ENCODE data around the gene SPINK5.

The SPINK5 gene

DNA sequence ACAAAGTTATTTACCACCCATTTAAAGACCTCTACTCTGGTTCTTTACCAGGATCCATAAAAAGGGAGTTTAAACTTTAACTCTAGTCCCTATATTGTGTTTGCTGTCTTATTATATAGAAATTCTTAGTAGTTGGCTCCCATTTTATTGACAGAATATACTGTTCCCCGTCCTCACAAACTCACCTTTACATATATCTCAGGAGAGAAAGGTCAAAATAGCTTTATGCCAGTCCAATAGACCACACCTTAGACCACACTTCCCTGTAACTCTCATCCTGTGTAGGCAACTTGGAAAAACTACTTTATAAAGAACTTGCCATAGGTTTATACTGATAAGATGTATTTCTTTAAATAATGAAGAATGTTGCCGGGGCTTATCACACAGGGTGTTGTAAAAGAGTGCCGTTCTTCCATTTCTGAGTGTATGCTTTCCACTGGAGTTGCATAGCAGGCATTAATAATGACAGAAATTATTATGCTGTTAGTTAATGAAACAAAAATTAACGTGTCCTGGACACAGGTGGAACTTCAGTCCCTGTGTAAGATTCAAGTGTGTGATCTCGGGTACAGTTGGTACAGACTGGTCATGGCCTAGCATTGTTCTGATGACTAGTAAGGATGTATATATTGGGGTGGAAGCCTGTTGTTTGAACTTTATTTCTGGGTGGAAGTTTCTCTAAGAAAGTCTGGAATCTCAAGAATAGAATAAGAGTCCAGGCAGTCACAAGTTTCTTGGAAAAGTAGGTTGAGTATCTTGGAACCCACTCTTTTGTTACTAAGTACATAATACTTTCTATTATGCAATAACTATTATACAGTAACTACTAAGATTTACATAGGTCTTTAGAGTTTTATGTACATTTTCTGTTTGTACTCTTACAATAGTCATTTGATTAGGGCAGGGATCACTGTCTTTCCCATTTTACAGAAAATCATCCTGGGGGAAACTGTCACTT, 71.6 kb downstream of the SPINK5 start:
- no peaks in the 10 kb centered on the region for H3K9me3 Mint-ChIP-seq
- no peak overlapping the region for H3K27ac Mint-ChIP-seq
- no peaks in the 10 kb centered on the region for H3K27me3 Mint-ChIP-seq
- H3K36me3 Mint-ChIP-seq (ENCODE audit: low read depth) = no peaks in the 10 kb centered on the region
- H3K4me3 Mint-ChIP-seq = no peak overlapping the region
- intact Hi-C loops (cut with micrococcal nuclease) = no loop called here
- H3K4me1 Mint-ChIP-seq (ENCODE audit: low read depth) = no peaks in the 10 kb centered on the region

DNA sequence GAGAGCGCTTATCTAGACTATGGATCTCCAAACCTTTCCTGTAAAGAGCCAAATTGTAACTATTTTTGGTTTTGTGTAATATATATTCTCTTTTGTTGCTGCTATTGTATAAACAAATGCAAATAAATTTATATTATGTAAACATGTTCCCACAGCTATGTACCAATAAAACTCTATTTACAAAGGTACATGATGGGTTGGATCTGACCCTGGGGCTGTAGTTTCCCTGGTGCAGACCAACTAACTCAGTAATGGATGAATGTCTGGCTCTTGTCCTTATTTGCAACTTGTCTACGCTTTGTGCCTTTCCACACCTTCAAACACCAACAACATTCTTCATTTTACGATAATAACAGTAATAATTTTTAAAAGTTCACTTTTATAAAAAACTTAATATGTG, 77.1 kb downstream of the SPINK5 start:
- no peaks in the 10 kb centered on the region for H3K27me3 Mint-ChIP-seq
- intact Hi-C loops (cut with micrococcal nuclease) = no loop called here
- no peaks in the 10 kb centered on the region for H3K4me1 Mint-ChIP-seq (ENCODE audit: low read depth)
- no peak overlapping the region for H3K4me3 Mint-ChIP-seq
- H3K27ac Mint-ChIP-seq = no peak overlapping the region
- H3K36me3 Mint-ChIP-seq (ENCODE audit: low read depth) = no peaks in the 10 kb centered on the region
- no peaks in the 10 kb centered on the region for H3K9me3 Mint-ChIP-seq

- Mint-ChIP-seq H3K4me1 (ENCODE audit: low read depth) (no peaks in the 10 kb centered on the region), H3K4me3 (no peak overlapping the region), H3K9me3 (no peaks in the 10 kb centered on the region), H3K36me3 (ENCODE audit: low read depth) (no peaks in the 10 kb centered on the region), H3K27me3 (no peaks in the 10 kb centered on the region), H3K27ac (no peak overlapping the region)
- intact Hi-C loops (cut with micrococcal nuclease) = no loop called here
Observed at GRCh38 chr5:148141645-148142044, 77.9 kb downstream of the SPINK5 start.

DNA sequence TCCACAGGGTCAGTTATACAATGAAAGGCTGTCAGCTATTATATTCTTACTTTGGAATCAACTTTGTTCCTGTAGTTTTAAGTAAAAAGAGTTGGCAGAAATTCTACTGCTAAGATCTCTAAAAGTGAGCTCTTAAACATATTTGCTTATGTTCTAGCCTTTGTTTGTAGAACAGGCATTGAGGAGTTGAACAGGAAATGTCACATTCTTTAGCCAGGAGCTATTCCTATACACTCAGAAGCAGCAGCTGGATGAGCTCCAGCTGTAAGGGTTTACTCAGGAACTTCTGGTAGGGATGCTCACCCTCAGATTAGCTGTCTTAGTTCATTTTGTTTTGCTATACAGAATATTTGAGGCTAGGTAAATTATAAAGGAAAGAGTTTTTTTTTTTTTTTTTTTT, 82.1 kb downstream of the SPINK5 start:
- Mint-ChIP-seq H3K9me3 (no peaks in the 10 kb centered on the region), H3K4me3 (no peak overlapping the region), H3K36me3 (ENCODE audit: low read depth) (no peaks in the 10 kb centered on the region), H3K27ac (no peak overlapping the region), H3K27me3 (no peaks in the 10 kb centered on the region), H3K4me1 (ENCODE audit: low read depth) (no peaks in the 10 kb centered on the region)
- intact Hi-C loops (cut with micrococcal nuclease) = no loop called here

DNA sequence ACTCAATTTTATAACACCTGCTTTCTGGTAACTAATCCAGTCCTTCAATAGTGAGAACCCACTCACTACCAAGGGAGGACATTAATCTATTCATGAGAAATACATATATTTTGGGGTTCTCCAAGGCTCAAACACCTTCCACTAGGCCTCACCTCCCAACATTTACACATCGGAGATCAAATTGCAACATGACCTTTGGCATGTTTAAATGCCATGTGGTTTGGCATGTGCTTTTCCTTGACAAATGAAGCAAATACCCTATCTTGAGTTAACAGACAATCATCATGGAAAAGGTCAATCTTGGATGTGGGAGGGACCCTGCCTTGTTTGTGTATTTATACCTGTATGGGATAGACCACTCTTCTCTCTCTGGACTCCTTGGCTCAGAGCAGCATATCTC, 82.7 kb downstream of the SPINK5 start:
- H3K27ac Mint-ChIP-seq = no peak overlapping the region
- no peaks in the 10 kb centered on the region for H3K4me1 Mint-ChIP-seq (ENCODE audit: low read depth)
- no peaks in the 10 kb centered on the region for H3K9me3 Mint-ChIP-seq
- no peaks in the 10 kb centered on the region for H3K27me3 Mint-ChIP-seq
- intact Hi-C loops (cut with micrococcal nuclease) = no loop called here
- H3K36me3 Mint-ChIP-seq (ENCODE audit: low read depth) = no peaks in the 10 kb centered on the region
- no peak overlapping the region for H3K4me3 Mint-ChIP-seq

- no peaks in the 10 kb centered on the region for H3K36me3 Mint-ChIP-seq (ENCODE audit: low read depth)
- H3K27me3 Mint-ChIP-seq = no peaks in the 10 kb centered on the region
- H3K27ac Mint-ChIP-seq = no peak overlapping the region
- H3K4me1 Mint-ChIP-seq (ENCODE audit: low read depth) = no peaks in the 10 kb centered on the region
- H3K4me3 Mint-ChIP-seq = no peak overlapping the region
- intact Hi-C loops (cut with micrococcal nuclease) = no loop called here
- no peaks in the 10 kb centered on the region for H3K9me3 Mint-ChIP-seq
Observed at GRCh38 chr5:148147415-148147814, 83.6 kb downstream of the SPINK5 start.

GRCh38 chr5:148151872-148152271, 88.1 kb downstream of the SPINK5 start:
- no peak overlapping the region for H3K4me3 Mint-ChIP-seq
- intact Hi-C loops (cut with micrococcal nuclease) = no loop called here
- H3K27ac Mint-ChIP-seq = no peak overlapping the region
- no peaks in the 10 kb centered on the region for H3K36me3 Mint-ChIP-seq (ENCODE audit: low read depth)
- H3K9me3 Mint-ChIP-seq = no peaks in the 10 kb centered on the region
- H3K4me1 Mint-ChIP-seq (ENCODE audit: low read depth) = no peaks in the 10 kb centered on the region
- peaks cover 3% of the 10 kb centered on the region for H3K27me3 Mint-ChIP-seq

- no peaks in the 10 kb centered on the region for H3K36me3 Mint-ChIP-seq (ENCODE audit: low read depth)
- no peak overlapping the region for H3K27ac Mint-ChIP-seq
- intact Hi-C loops (cut with micrococcal nuclease) = no loop called here
- no peaks in the 10 kb centered on the region for H3K9me3 Mint-ChIP-seq
- H3K27me3 Mint-ChIP-seq = peaks cover 4% of the 10 kb centered on the region
- no peaks in the 10 kb centered on the region for H3K4me1 Mint-ChIP-seq (ENCODE audit: low read depth)
- no peak overlapping the region for H3K4me3 Mint-ChIP-seq
Observed at GRCh38 chr5:148152781-148153180, 89.0 kb downstream of the SPINK5 start.

DNA sequence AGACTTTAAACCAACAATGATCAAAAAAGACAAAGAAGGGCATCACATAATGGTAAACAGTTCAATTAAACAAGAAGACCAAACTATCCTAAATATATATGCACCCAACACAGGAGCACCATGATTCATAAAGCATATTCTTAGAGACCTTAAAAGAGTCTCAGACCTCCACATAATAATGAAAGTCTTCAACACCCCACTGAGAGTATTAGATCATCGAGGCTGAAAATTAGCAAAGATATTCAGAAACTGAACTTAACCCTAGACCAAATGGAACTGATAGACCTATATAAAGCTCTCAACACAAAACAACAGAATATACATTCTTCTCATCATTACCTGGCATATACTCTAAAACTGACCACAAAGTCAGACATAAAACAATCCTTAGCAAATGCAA, 92.8 kb downstream of the SPINK5 start:
- Mint-ChIP-seq H3K27me3 (peaks cover 4% of the 10 kb centered on the region), H3K9me3 (no peaks in the 10 kb centered on the region), H3K4me1 (ENCODE audit: low read depth) (no peaks in the 10 kb centered on the region), H3K36me3 (ENCODE audit: low read depth) (no peaks in the 10 kb centered on the region), H3K27ac (no peak overlapping the region), H3K4me3 (no peak overlapping the region)
- intact Hi-C loops (cut with micrococcal nuclease) = no loop called here

- Mint-ChIP-seq H3K4me3 (no peak overlapping the region), H3K36me3 (ENCODE audit: low read depth) (no peaks in the 10 kb centered on the region)
- intact Hi-C loops (cut with micrococcal nuclease) = no loop called here
Observed at GRCh38 chr5:148162038-148162437, 98.3 kb downstream of the SPINK5 start.

DNA sequence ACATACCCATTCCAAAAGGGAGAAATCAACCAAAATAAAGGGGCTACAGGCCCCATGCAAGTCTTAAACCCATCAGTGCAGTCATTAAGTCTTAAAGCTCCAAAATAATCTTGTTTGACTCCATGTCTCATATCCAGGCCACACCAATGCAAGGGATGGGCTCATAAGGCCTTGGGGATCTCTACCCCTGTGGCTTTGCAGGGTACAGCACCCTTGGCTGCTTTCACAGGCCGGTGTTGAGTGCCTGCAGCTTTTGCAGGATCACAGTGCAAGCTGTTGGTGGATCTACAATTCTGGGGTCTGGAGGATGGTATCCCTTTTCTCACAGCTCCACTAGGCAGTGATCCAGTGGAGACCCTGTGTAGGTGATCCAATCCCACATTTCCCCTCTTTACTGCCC, 99.6 kb downstream of the SPINK5 start:
- no peak overlapping the region for H3K27ac Mint-ChIP-seq
- no peaks in the 10 kb centered on the region for H3K27me3 Mint-ChIP-seq
- no peaks in the 10 kb centered on the region for H3K9me3 Mint-ChIP-seq
- H3K4me3 Mint-ChIP-seq = no peak overlapping the region
- H3K4me1 Mint-ChIP-seq (ENCODE audit: low read depth) = no peaks in the 10 kb centered on the region
- H3K36me3 Mint-ChIP-seq (ENCODE audit: low read depth) = no peaks in the 10 kb centered on the region
- intact Hi-C loops (cut with micrococcal nuclease) = no loop called here

More at GRCh38 chr5:148162038-148162437, 98.3 kb downstream of the SPINK5 start:
- Mint-ChIP-seq H3K9me3 (no peaks in the 10 kb centered on the region), H3K27me3 (peaks cover 1% of the 10 kb centered on the region), H3K27ac (no peak overlapping the region), H3K4me1 (ENCODE audit: low read depth) (no peaks in the 10 kb centered on the region)

- no peak overlapping the region for H3K27ac Mint-ChIP-seq
- no peaks in the 10 kb centered on the region for H3K27me3 Mint-ChIP-seq
- H3K4me1 Mint-ChIP-seq (ENCODE audit: low read depth) = no peaks in the 10 kb centered on the region
- intact Hi-C loops (cut with micrococcal nuclease) = no loop called here
- H3K9me3 Mint-ChIP-seq = no peaks in the 10 kb centered on the region
- H3K36me3 Mint-ChIP-seq (ENCODE audit: low read depth) = no peaks in the 10 kb centered on the region
- H3K4me3 Mint-ChIP-seq = no peak overlapping the region
Observed at GRCh38 chr5:148166550-148167283, 102.9 kb downstream of the SPINK5 start.

DNA sequence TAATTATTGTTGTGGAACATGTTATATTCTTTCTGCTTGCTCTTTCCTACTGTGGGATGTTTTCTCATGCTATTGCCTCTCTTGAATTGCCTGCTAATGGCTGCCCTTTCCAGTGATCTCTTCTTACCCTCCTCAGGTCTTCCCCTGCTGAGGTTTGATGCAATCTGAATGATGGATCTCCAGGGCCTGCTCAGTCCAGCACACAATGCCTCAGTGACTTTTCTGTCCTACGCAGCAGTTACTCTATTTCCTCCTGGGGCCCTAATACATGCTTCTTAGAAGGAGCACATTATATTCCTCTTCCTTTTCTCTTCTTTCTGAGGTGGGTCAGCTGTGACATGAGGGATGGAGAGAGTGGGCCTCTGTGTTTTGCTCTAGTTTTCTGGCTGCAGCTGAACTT, 104.5 kb downstream of the SPINK5 start, which contains the start of gene SPINK14:
SPINK14 (plus strand) TSS at position 301 of the 400 bp plus-strand sequence. CDS start 1,187 bp downstream, outside the sequence.
- Mint-ChIP-seq H3K27me3 (peaks cover 2% of the 10 kb centered on the region), H3K27ac (no peak within 1 kb of the TSS), H3K4me1 (ENCODE audit: low read depth) (no peaks in the 10 kb centered on the region), H3K9me3 (no peaks in the 10 kb centered on the region), H3K36me3 (ENCODE audit: low read depth) (no peaks in the 10 kb centered on the region), H3K4me3 (no peak within 1 kb of the TSS)
- intact Hi-C loops (cut with micrococcal nuclease) = no loop called here

DNA sequence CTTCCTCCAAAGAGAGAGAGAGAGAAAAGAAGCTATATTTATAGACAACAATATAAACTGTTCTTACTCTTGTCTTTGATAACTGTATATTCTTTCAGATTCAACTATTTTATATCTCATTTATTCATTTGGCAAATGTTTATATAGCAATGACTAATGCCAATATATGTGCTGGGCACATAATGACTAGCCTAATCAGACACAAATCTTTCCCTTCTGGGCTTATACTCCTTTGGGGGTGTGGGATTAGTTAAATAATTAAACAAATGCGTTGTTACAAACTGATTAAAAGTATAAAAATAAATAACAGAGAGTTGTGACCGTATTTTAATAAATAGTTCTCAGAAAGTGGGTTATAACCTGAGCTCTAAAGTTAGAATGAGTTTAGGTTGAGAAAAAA, 108.6 kb downstream of the SPINK5 start:
- Mint-ChIP-seq H3K4me1 (ENCODE audit: low read depth) (peaks cover 8% of the 10 kb centered on the region), H3K36me3 (ENCODE audit: low read depth) (no peaks in the 10 kb centered on the region), H3K4me3 (no peak overlapping the region), H3K27ac (no peak overlapping the region), H3K27me3 (peaks cover 7% of the 10 kb centered on the region), H3K9me3 (no peaks in the 10 kb centered on the region)
- intact Hi-C loops (cut with micrococcal nuclease) = no loop called here

Measured in dendritic cell treated with granulocyte-macrophage colony-stimulating factor and Interleukin-4, amounts not matched to agents 40 ng/mL and 50 ng/mL, for 4 days (primary cell).